GM23338 (cell line): ENCODE results near the gene CLIC5. TPM values are rescaled to one million over a fixed set of nuclear protein-coding genes. Genes with fewer than 3 reads are reported as not detected.

ENCODE experiments used
- ATAC-seq: fragments of 200-7000 bp; cut with Tn5 transposase; 3 replicates; pipeline ENCODE4 v1.9.1; 2020
- DNase-seq: peaks from one replicate; pipeline ENCODE4 v3.0.0-alpha.2; 2015; ENCODE audit warnings: low spot score
- H2AFZ ChIP-seq: fragments of 200-600 bp; sonication (generic); 2 replicates; pipeline ENCODE4 v1.8.0; 2016; ENCODE audit warnings: antibody characterized with exemption, mild to moderate bottlenecking, moderate library complexity
- H3F3A ChIP-seq: fragments of 200-600 bp; sonication (generic); replicated peaks from 2 replicates; pipeline ENCODE4 v1.8.0; 2017; ENCODE audit warnings: antibody characterized with exemption, mixed run types, low read depth
- H3K27ac ChIP-seq: fragments of 200-600 bp; sonication (generic); 2 replicates; pipeline ENCODE4 v1.6.1; 2016; ENCODE audit warnings: low read depth
- H3K27me3 ChIP-seq: fragments of 200-600 bp; sonication (generic); 2 replicates; pipeline ENCODE4 v1.8.0; 2016; ENCODE audit warnings: mild to moderate bottlenecking, mixed run types, moderate library complexity; ENCODE audit not compliant: insufficient read depth
- H3K36me3 ChIP-seq: fragments of 200-600 bp; sonication (generic); 2 replicates; pipeline ENCODE4 v1.8.0; 2016; ENCODE audit warnings: mild to moderate bottlenecking; ENCODE audit not compliant: insufficient read depth
- H3K4me1 ChIP-seq: fragments of 200-600 bp; sonication (generic); 2 replicates; pipeline ENCODE4 v1.8.0; 2016; ENCODE audit warnings: mild to moderate bottlenecking, moderate library complexity; ENCODE audit not compliant: insufficient read depth
- H3K4me2 ChIP-seq: fragments of 200-600 bp; sonication (generic); 2 replicates; pipeline ENCODE4 v1.7.1; 2017; ENCODE audit warnings: mixed run types
- H3K4me3 ChIP-seq: fragments of 200-600 bp; sonication (generic); 2 replicates; pipeline ENCODE4 v1.6.1; 2016; ENCODE audit warnings: mixed run types
- H3K79me2 ChIP-seq: fragments of 200-600 bp; sonication (generic); replicated peaks from 2 replicates; pipeline ENCODE4 v1.8.0; 2017; ENCODE audit warnings: mild to moderate bottlenecking; ENCODE audit not compliant: insufficient read depth
- H3K9me2 ChIP-seq: fragments of 200-600 bp; sonication (generic); 2 replicates; pipeline ENCODE4 v1.8.0; 2017; ENCODE audit not compliant: insufficient read depth
- H4K20me1 ChIP-seq: fragments of 200-600 bp; sonication (generic); replicated peaks from 2 replicates; pipeline ENCODE4 v1.8.0; 2017; ENCODE audit warnings: mild to moderate bottlenecking; ENCODE audit not compliant: insufficient read depth
- H3K27ac Mint-ChIP-seq: 2 replicates; pipeline ENCODE4 v1.8.0; 2020; ENCODE audit warnings: inconsistent platforms, mild to moderate bottlenecking, moderate library complexity, mixed read lengths
- H3K27me3 Mint-ChIP-seq: 3 replicates; pipeline ENCODE4 v1.8.0; 2022; ENCODE audit warnings: low read depth, mild to moderate bottlenecking, moderate library complexity, mixed read lengths, inconsistent platforms; ENCODE audit not compliant: insufficient read depth, poor library complexity
- H3K36me3 Mint-ChIP-seq: 3 replicates; pipeline ENCODE4 v1.8.0; 2021; ENCODE audit warnings: low read depth, mild to moderate bottlenecking, inconsistent platforms, moderate library complexity, mixed read lengths
- H3K4me1 Mint-ChIP-seq: 3 replicates; pipeline ENCODE4 v1.8.0; 2020; ENCODE audit warnings: mild to moderate bottlenecking, inconsistent platforms, mixed read lengths
- H3K4me3 Mint-ChIP-seq: 3 replicates; pipeline ENCODE4 v1.8.0; 2021; ENCODE audit warnings: moderate library complexity, mild to moderate bottlenecking, inconsistent platforms, mixed read lengths
- H3K9me3 Mint-ChIP-seq: 3 replicates; pipeline ENCODE4 v1.8.0; 2020; ENCODE audit warnings: moderate library complexity, mild to moderate bottlenecking, inconsistent platforms, mixed read lengths
- CREB1 ChIP-seq: fragments of 250-450 bp; sonication (Bioruptor Pico); IDR thresholded peaks from 2 replicates; pipeline ENCODE4 v1.5.0; 2020; ENCODE audit warnings: low read depth, mild to moderate bottlenecking, moderate library complexity
- CTCF ChIP-seq, 2 experiments: fragments of 200-600 bp in 1 of 2; sonication (generic) in 1 of 2; conservative IDR thresholded peaks; 2 replicates each; pipeline versions ENCODE4 v1.5.1 to v1.6.1; 2016 to 2017; ENCODE audit warnings: antibody characterized with exemption in 2 of 2, low read depth in 2 of 2, mild to moderate bottlenecking in 2 of 2, moderate library complexity in 1 of 2
- ETS1 ChIP-seq: IDR thresholded peaks from 2 replicates; pipeline ENCODE4 v1.6.1; 2016; ENCODE audit warnings: antibody characterized with exemption
- EZH2 ChIP-seq: fragments of 200-600 bp; sonication (generic); IDR thresholded peaks from one replicate; pipeline ENCODE4 v1.8.0; 2017; ENCODE audit warnings: antibody characterized with exemption, mild to moderate bottlenecking, low read depth; ENCODE audit not compliant: unreplicated experiment
- EZH2phosphoT487 ChIP-seq: fragments of 200-600 bp; sonication (generic); IDR thresholded peaks from one replicate; pipeline ENCODE4 v1.8.1; 2018; ENCODE audit warnings: antibody characterized with exemption; ENCODE audit not compliant: unreplicated experiment
- JUNB ChIP-seq: IDR thresholded peaks from one replicate; pipeline ENCODE4 v1.6.1; 2016; ENCODE audit warnings: antibody characterized with exemption; ENCODE audit not compliant: unreplicated experiment
- NANOG ChIP-seq: IDR thresholded peaks from 2 replicates; pipeline ENCODE4 v1.6.1; 2016; ENCODE audit warnings: antibody characterized with exemption, borderline replicate concordance
- POLR2AphosphoS5 ChIP-seq: IDR thresholded peaks from 2 replicates; pipeline ENCODE4 v1.6.1; 2016; ENCODE audit warnings: antibody characterized with exemption, low read depth
- REST ChIP-seq: IDR thresholded peaks from one replicate; pipeline ENCODE4 v1.6.1; 2018; ENCODE audit warnings: antibody characterized with exemption; ENCODE audit not compliant: unreplicated experiment
- STAT1 ChIP-seq: IDR thresholded peaks from one replicate; pipeline ENCODE4 v1.6.1; 2016; ENCODE audit warnings: antibody characterized with exemption; ENCODE audit not compliant: unreplicated experiment
- ZNF114 ChIP-seq: fragments of 250-450 bp; sonication (Bioruptor Pico); IDR thresholded peaks from 2 replicates; pipeline ENCODE4 v1.5.0; 2020; ENCODE audit warnings: mild to moderate bottlenecking, moderate library complexity
- ZNF331 ChIP-seq: fragments of 250-450 bp; sonication (Bioruptor Pico); IDR thresholded peaks from 2 replicates; pipeline ENCODE4 v1.5.0; 2020; ENCODE audit warnings: low read depth, mild to moderate bottlenecking, moderate library complexity
- ZNF462 ChIP-seq: fragments of 250-450 bp; sonication (Bioruptor Pico); IDR thresholded peaks from 2 replicates; pipeline ENCODE4 v1.5.0; 2020; ENCODE audit warnings: mild to moderate bottlenecking, moderate library complexity
- polyA plus RNA-seq: library from polyadenylated mRNA; unstranded; fragments of >200 nt; fragmentation: Nextera tagmentation; extraction: Ambion mirVana; gene quantifications from 2 replicates; pipeline ENCODE4 v1.2.1, GENCODE V29; 2016
- total RNA-seq: library from RNA; depleted of rRNA; stranded (reverse); fragments of >200 nt; shearing (Covaris generic); gene quantifications from 2 replicates; pipeline ENCODE4 v1.2.3, GENCODE V29; 2014

The CLIC5 gene
- total and polyA plus RNA-seq, 2 experiments from 2014 or later: 0.08 TPM; not detected in 1

GRCh38 chr6:45892196-45892595 lies 123.5 kb downstream of the CLIC5 start:
- H3K4me1 Mint-ChIP-seq: peaks cover 4% of the 10 kb centered on the region; the same call in 2 of the 3 replicates
- no peak for DNase-seq
- Histone ChIP-seq H3K36me3 (no peaks in the 10 kb centered on the region), H3K9me2 (peaks cover 6% of the 10 kb centered on the region; the same call in 1 of the 2 replicates), H3K27ac (no peak overlapping the region), H3F3A (no peaks in the 10 kb centered on the region), H3K79me2 (no peaks in the 10 kb centered on the region), H3K4me1 (no peaks in the 10 kb centered on the region), H2AFZ (no peak overlapping the region), H3K27me3 (no peaks in the 10 kb centered on the region), H4K20me1 (no peaks in the 10 kb centered on the region), H3K4me3 (no peak overlapping the region), H3K4me2 (no peak overlapping the region)
- no peak overlapping the region for H3K4me3 Mint-ChIP-seq
- H3K27ac Mint-ChIP-seq: no peak overlapping the region
- no peaks in the 10 kb centered on the region for H3K36me3 Mint-ChIP-seq
- TF ChIP-seq ZNF331 (CRISPR knock-in tag) (no peak), EZH2 (no peak), ZNF114 (no peak), REST (no peak), POLR2AphosphoS5 (no peak), CREB1 (CRISPR knock-in tag) (no peak), JUNB (no peak), ETS1 (no peak), STAT1 (no peak), EZH2phosphoT487 (no peak), CTCF (conservative IDR thresholded peaks at IDR 0.05; ENCODE audit: low read depth in 2 of 2) (no peak), ZNF462 (CRISPR knock-in tag) (no peak), NANOG (no peak)
- ATAC-seq: no peak
- no peaks in the 10 kb centered on the region for H3K27me3 Mint-ChIP-seq
- H3K9me3 Mint-ChIP-seq: no peaks in the 10 kb centered on the region
